ENCODE measurements around the gene SNX18.

SNX18 gene

DNA sequence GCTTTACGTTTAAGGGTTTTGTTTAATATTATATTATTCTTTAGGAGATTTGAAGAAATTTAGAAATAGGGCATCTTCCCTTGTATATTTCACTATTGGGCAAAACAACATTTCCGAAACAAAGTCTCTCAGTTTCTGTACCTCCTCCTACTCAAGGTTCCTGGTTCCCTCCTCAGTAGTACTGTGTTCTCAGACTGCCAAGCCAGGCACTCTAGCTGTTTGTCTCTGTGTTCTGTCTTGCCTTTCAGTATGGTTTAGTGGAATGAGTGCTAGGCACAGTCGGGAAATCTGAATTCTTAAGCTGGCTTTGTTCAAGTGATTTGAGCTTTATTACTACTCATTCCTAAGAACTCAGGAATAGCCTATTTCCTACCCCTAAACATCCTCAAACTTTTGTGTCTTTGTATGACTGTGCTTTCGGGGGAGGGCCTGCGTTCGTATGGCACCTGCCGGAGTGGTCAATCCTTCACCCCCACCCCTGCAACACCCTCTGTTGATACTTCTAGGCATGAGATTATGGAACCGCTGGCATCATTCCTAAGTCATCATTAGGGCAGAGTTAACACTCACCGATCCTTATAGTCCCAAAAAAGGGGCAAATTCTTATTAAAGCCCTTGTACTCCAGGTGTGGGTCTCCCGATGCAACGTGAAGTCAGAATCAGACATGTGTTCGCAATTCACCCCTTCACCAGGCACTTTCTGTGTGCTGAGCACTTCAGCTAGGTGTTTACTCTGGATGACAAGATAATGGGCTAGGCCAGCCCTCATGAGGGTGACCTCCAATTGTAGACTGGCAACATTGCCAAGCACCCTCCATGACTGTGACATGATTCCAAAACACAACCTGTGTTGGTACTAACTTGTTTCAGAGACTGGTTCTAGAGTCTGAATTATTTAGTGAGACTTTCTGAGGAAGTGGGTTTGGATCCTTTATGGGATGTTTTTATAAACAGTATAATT lies 24.5 kb downstream of the SNX18 start:
- DNase-seq (ENCODE audit: low read depth): no peak

DNA sequence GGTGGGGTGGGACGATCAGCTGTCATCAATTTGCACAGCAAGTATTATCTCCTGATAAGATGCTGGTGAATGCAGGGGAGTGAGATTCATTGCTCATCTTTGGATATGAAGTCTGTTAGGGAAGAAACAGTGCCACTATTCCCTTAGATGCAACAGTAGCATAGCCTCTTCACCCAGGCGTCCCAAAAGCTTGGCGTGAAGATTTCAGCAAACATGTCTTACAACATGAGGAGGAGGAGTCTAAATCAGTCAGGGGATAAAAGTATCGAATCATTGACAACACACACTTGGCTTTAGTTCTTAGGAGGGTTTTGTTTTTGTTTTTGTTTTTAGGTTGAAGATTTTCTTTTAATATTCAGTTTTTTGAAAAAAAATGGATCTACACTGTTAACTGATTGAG lies 26.5 kb downstream of the SNX18 start:
- DNase-seq (ENCODE audit: low read depth): no peak

DNA sequence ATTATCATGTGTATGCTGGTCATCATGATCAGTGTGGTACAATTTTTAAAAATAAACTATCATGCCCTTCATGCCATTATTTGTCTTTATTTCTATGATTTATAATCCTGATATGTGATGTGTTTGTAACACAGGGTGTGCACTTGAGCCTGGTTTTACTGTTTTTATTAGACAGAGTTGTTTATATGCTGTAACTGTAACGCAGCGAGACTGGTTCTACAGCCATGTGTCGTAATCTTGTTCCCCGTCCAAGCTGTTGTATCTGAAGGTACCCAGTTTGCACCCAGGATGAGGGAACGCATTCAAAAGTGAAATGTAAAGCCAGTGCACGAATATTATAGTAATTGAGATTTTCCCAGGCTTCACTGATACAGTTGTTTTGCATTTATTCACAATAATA lies 28.2 kb downstream of the SNX18 start:
- DNase-seq (ENCODE audit: low read depth): no peak

DNA sequence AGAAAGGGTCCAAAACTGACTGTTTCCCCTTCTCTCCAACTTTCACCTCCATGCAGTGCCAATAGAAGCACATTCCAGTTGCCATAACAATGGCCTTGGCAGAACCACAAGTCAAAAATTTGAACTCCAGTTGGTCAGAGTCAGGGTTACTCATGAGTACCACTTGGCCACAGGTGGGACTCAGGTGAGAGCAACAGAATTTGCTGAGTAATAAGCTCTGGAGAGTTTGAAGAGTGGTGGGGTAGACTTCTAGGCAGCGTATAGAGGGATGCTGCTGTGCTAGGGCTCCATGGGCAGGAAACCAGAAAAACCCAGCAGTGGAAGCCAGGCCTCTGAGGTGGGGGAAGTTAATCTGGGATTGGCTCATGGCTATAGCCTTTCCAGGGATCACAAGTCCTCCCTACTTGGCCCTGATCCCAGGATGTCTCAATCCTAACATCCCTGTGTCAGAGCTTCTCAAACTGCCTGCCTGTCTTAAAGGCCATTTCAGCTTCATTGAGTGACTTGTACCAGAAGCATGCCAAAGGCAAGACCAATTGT lies 30.2 kb downstream of the SNX18 start:
- peak; percentile 87 for DNase-seq (ENCODE audit: low read depth)

DNA sequence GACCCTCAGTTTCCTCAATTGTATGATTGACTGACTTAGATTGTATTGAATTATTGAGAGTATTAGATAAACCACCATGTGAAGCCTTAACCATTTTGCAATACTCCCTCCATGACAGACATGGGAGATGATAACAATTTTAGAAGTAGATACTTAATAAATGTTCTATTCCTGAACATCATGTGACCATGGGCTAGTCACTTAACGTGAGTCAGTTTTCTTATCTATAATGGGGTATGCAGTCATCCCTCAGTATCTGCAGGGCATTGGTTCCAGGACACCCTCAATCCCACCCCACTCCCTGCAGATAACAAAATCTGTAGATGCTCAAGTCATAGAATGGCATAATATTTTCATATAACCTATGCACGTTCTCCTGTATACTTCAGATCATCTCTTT lies 31.0 kb downstream of the SNX18 start:
- peak; percentile 28 for DNase-seq (ENCODE audit: low read depth)

DNA sequence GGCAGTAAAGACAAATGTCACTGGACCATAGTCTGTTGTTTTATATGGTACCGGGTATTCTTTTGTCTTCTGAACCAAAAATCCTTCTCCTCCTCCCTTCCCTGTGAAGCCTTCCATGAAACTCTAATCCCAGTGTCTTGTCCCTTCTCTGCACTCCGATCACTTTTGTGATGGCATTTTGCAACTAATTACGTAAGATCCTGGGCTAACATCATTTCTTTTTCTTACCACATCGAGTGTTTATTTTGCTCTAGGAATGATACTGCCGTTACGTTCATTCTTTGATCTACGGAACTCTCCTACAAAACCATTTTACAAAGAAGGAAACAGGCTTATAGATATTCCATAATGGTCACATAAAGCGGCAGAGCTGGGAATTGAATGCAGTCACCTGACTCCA lies 33.7 kb downstream of the SNX18 start:
- DNase-seq (ENCODE audit: low read depth): no peak

DNA sequence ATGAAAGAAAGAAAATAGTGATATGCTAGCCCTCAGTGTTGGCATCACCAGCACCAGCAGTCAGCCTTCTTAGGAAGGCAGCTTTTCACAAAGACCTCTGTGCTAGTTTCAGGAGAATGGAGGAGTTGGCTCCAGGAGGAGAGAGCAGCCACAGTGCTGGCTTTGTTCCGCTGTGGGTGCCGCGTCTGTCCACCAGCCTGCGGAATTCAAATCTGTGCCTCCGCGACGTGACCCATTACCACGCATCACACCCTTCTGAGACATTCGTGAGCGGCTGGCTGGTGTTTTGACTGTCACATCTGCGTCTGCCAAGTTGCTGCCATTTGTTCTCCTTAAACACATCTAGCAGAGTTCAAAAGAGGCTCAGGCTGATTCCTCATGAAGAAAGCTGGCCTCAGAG lies 34.4 kb downstream of the SNX18 start:
- no peak for DNase-seq (ENCODE audit: low read depth)

DNA sequence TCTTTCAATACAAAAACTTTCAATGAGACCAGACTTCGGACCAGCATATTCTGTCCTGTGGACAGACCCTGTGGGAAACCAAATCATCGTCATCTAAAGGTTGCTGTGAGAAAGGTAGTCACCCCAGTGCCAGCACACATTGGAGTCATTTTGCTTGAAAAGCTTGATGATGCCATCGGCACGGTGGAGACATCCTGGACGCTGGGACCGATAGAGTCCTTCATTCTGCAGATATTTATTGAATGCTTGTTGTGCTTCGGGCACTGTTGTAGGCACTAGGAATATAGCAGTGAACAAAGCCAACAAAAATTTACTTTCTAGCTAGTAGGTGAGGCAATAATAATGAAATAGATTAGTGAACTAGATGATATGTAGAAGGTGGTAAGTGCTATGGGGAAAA lies 34.9 kb downstream of the SNX18 start:
- DNase-seq (ENCODE audit: low read depth): no peak

DNA sequence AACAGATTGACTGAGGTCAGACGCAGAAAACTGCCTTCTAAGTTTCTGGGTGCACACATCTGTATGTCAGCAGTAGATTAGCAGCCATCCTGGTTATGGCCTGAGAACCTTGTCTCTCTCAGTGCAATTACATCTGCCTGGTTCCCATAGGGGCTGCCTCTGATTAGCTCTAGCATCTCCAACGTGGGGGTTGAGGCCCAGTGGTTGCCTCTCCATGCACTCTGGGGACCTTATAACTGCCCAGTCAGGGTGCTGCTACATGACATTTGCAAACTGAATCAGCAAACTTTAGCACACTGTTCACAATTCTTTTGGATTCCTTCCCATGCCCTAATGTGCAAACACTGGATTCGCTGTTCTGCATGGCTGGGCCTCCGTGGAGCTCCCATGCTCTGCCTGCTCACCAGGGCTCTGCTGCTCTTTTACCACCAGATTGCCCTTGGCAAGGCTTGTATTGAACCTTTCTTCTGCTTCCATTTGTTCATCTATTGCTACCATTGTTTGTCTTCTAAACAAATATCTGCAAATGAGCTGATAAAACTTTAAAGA lies 36.2 kb downstream of the SNX18 start:
- no peak for DNase-seq (ENCODE audit: low read depth)

DNA sequence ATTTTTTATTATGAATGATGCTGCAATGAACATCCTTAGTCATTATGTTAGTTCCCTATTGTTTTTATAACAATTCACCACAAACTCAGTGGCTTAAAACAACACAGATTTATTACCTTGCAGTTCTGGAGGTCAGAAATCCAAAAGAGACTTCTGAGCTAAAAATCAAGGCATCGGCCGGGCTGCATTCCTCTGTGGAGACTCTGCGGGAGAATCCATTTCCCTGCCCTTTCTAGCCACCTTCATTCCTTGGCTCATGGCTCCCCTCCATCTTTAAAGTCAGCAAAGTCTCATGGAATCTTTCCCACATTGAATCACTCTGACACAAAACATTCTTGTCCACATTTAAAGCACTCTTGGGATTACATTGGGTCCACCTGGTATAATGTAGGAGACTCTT lies 38.6 kb downstream of the SNX18 start:
- no peak for DNase-seq (ENCODE audit: low read depth)

DNA sequence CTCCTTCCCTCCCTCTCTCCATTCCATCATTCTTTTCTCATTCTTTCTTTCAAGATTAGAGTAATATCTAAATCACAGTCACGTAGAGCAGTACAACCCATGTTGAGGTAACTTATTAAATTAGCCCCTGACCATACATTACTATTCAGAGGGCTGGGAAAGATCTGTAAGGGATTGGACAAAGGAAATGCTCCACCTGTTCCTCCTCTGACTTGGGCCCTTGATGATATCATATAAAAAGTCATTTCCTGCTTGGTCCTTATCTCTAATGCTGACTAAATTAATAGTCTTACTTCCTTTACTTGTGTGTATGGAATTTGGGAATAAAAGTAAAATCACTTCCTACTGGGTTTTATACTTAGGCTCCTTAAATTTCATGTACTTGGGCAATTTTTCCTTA lies 40.8 kb downstream of the SNX18 start:
- no peak for DNase-seq (ENCODE audit: low read depth)

DNA sequence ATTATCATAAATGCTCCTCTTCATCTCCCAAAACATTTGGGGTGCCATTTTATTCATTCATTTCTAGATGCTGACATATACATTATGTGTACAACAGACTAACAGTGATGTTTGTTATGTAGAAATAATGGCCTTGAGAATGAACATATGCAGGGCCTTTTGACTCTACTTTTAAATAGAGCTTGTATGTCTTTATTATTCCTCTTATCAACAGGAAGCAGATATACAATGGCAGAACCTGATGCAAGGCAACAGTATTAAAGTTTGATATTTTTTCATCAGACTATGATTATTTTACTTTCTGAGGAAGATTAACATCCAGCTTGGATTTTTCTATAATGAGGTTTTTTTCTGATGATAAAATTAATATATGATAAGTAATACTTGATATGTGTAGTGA lies 44.1 kb downstream of the SNX18 start:
- DNase-seq (ENCODE audit: low read depth): no peak

DNA sequence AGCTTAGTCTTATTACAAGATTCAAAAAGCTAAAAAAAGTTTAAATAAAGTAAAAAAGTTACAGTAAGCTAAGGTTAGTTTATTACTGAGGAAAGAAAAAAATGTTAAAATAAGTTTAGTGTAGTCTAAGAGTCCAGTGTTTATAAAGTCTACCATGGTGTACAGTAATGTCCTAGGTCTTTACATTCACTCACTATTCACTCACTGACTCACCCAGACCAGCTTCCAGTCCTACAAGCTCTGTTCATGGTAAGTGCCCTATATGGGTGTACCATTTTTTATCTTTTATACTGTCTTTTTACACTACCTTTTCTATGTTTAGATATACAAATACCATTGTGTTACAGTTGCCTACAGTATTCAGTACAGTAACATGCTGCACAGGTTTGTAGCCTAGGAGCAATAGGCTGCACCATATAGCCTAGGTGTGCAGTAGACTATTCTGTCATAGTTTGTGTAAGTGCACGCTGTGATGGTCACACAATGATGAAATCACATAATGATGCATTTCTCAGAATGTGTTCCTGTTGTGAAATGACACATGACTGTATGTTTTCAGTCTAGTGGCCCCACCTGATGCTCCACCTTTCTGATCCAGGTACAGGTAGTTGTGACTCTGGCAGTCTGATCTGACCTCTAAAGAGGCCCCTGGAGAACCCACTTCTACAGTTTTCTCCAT lies 45.7 kb downstream of the SNX18 start:
- DNase-seq (ENCODE audit: low read depth): peak; percentile 17

DNA sequence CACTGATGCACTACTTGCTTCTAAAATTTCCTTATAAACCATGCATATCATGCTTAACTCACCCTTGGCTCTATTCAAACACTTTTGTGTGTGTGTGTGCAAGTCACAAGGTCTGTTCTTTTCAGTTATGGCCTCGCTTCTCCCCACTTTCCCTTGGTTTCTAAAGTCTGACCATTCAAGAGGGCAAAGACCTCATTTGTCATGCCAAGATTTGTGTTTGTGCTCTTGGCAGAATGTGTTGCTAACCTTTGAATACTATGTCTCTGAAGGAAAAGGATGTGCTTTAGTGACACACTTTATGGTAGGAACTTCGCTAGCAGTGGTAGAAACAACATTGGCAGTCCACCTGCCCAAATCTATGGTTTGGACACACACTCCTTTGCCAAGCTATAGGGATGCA lies 50.4 kb downstream of the SNX18 start:
- DNase-seq (ENCODE audit: low read depth): no peak

DNA sequence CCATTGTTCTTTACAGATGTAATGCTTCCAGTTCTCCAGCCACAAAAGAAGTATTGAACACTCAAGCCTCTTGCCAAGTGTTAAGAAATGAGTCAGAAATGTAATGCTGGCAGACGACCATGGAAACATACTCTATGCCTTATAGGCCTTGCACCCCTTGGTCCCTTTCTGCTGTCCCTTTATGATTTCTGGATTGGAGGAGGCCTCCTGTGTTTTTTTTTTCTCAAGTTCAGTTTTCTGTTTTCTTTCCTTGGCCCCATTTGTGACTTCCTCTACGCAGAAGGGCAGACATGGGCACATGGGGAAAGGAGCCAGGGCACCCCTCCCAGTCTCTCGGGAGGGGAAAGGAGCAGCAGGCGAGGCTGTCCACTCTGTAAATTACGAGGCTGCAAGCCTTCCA lies 53.4 kb downstream of the SNX18 start:
- peak; percentile 58 for DNase-seq (ENCODE audit: low read depth)

DNA sequence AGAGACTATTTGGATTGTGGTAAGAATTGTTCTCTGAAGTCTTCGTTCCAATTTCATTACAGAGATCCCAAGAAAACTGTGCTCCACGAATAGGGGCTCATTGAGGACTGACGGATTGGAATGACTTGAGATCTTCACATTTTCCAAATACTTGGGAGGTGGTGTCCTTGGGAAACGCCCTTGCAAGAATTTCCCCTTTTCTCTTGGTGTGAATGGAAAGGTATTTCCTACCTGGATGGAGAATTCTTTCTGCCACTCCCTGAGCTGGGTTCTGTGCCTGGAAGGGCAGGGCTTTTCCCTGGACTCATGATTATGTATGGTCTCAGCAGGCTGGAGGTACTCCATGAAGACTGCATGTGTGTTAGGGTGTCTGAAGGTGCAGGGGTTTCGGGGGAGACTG lies 53.9 kb downstream of the SNX18 start:
- DNase-seq (ENCODE audit: low read depth): no peak

DNA sequence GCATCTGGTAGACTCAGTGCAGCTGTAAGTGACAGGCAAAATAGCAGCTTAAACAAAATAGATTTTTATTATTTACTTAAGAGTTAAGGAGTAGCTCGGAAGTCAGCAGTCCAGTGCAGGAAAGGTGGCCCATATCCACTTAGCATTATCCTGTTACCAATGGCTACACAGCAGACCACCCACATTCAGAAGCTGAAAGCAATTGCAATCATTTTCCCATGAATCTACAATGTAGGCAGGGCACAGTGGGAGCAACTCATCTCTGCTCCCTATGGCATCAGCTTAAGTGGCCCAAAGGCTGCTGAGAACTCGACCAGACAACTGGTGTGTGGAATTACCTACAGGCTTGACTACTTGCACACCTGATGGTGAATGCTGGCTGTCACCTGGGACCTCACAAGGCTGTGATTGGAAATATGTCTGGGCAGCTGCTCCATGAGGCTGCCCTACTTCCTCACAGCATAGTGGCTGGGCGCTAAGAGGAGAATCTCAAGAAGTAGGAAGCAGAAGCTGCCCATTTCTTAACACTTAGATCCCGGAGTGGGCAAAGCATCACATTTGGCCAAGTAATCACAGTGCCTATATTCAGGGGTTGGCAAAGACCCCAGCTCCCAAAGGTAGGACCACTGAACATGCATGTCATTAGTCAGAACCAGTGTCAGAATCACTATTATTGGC lies 56.4 kb downstream of the SNX18 start:
- DNase-seq (ENCODE audit: low read depth): no peak

DNA sequence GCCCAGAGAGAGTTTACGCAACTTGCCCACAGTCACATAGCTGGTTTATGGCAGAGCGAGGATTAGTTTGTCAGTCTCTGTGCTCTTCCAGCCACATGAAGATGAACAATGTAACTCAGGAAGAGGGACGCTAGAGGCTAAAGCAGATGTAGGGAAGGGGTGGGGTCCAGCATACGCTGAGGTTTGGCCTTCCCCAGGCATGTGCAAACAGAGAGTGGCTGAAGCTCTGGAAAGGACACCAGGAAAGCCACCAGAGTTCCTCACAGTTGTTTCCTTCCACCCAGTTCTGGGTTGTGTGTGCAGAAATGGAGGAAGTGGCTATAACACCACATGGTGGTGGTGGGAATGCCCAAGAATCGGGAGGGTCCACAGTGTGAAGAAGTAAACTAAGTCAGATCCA lies 60.0 kb downstream of the SNX18 start:
- no peak for DNase-seq (ENCODE audit: low read depth)

DNA sequence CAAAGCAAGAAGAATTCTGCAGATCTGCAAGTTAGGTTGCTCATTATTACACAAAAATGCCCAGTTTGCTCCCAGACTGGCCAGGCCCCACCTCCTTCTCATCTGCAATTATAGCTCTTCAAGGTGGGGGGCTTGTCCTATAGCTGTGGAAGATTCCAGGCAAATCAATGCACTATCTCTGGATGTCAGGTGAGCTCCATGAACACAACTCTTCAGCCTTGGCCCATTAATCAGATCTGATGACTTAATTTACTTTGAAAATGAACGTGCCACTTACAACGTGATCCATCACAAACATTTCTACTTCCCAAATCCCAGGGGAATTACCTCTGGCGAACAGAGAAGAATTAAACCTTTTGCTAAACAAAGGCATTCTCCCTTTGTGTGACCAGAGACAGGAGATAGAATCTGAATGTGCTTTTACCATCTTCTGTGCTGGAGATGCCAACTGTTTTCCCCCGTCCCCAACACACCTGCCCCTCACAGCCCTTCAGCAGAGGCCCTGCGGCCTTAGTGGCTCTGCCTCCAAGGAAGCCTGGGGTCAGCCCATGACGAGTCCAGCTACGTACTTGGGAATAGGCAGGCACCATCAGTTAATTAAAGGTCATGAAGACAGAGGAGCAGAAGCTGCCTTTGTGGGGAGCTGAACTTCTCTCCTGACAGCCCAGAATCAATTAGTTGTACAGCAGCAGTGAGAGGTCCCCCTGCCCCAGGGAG lies 60.5 kb downstream of the SNX18 start:
- no peak for DNase-seq (ENCODE audit: low read depth)

DNA sequence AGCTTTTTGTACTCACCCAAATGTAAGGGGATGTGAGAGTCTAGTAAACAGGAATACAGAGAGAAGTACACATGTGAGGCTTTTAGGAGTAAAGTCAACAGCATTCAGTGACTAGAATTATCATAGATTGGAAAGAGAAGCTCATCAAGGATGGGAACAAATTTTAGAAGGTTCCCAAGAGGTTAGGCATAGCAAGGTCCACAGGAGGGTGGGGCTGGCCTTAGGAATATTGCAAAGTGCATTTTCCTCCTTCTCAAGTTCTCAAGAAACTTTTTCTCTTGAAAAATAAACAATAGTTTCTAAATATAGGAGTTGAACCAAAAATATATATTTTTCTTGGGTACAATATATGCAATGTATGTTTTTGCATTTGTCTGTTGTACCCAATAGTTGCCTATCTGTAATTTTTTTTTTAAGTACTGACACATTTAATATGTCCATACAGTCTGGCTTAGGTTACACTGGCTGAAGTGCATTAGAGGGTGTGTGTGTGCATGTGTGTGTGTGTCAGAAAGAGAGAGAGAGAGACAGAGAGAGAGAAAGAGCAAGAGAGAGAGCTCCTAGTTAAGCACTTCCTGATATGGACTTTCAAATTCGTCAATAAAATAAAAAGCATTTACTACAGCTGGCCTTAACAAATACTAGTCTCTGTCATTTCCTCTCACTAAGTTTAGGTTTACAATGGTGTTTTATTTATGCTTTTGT lies 62.2 kb downstream of the SNX18 start:
- peak; percentile 23 for DNase-seq (ENCODE audit: low read depth)

Measured in iris pigment epithelial cell (primary cell).